RWPE1 (cell line): ENCODE data around the gene FBXO34.
A peak's percentile ranks its signal among the peaks of the same experiment; 100 is the strongest.

Experiments used
- CTCF ChIA-PET: fragments of 350-600 bp; sonication (Branson Sonifier 250); formaldehyde crosslinking; extraction: SDS; loops from one replicate; lab custom pipeline; 2021; lab: Yijun Ruan, JAX
- POLR2A ChIA-PET: fragments of 400-600 bp; formaldehyde crosslinking; extraction: SDS; loops from one replicate; lab custom pipeline; 2020; ENCODE audit warnings: antibody characterized with exemption; ENCODE audit not compliant: low non-redundant PET; lab: Yijun Ruan, JAX
- DNase-seq: peaks from one replicate; pipeline ENCODE4 v3.0.0; 2012; ENCODE audit warnings: low spot score
- H3K27ac ChIP-seq: fragments of 450-650 bp; 2 replicates; pipeline ENCODE4 v1.5.1; 2017
- CTCF ChIP-seq: fragments of 450-650 bp; conservative IDR thresholded peaks from 2 replicates; pipeline ENCODE4 v1.5.1; 2017; ENCODE audit warnings: low read depth, mild to moderate bottlenecking

The FBXO34 gene

GRCh38 chr14:55351111-55351510 is 79.9 kb downstream of the FBXO34 start:
- no peak for DNase-seq
- no peak for TF ChIP-seq CTCF
- CTCF ChIA-PET = interaction anchor here (0.6 to 0.8 kb wide), 3 partner anchors 40 to 287 kb away, joined by 3 read pairs; no protein-coding TSS in a partner anchor
- H3K27ac ChIP-seq = no peak overlapping the region
- POLR2A ChIA-PET = no interaction called here

- ChIA-PET CTCF (no interaction called here), POLR2A (no interaction called here)
- TF ChIP-seq CTCF = no peak
Measured at GRCh38 chr14:55352201-55352600, 81.0 kb downstream of the FBXO34 start.

GRCh38 chr14:55353686-55354467 is 82.7 kb downstream of the FBXO34 start:
- POLR2A ChIA-PET = no interaction called here
- TF ChIP-seq CTCF = no peak
- CTCF ChIA-PET = interaction anchor here (0.7 to 0.9 kb wide), 7 partner anchors 11 to 108 kb away, joined by 3 to 4 read pairs (median 3); partner anchors contain the start of gene FBXO34
- no peak overlapping the region for H3K27ac ChIP-seq
- peak; percentile 29 for DNase-seq

More at GRCh38 chr14:55352201-55352600, 81.0 kb downstream of the FBXO34 start:
- no peak overlapping the region for H3K27ac ChIP-seq
- no peak for DNase-seq

GRCh38 chr14:55354500-55354899 is 83.3 kb downstream of the FBXO34 start:
- TF ChIP-seq CTCF = peak; percentile 65
- no peak overlapping the region for H3K27ac ChIP-seq
- peak; percentile 54 for DNase-seq
- POLR2A ChIA-PET = interaction anchor here (0.9 to 1.0 kb wide), 2 partner anchors 83 to 162 kb away, joined by 3 to 4 read pairs; no protein-coding TSS in a partner anchor
- CTCF ChIA-PET = interaction anchor here (0.6 to 0.9 kb wide), 7 partner anchors 12 to 282 kb away, joined by 3 to 4 read pairs (median 3); partner anchors contain the start of gene FBXO34

GRCh38 chr14:55355922-55356321 is 84.7 kb downstream of the FBXO34 start:
- ChIA-PET CTCF (interaction anchor here (0.9 kb wide), 1 partner anchor 90 kb away, joined by 4 read pairs; no protein-coding TSS in a partner anchor), POLR2A (no interaction called here)

More at GRCh38 chr14:55355922-55356321, 84.7 kb downstream of the FBXO34 start:
- TF ChIP-seq CTCF = no peak
- no peak overlapping the region for H3K27ac ChIP-seq
- DNase-seq = no peak
